Coronary artery (tissue), 2 donors: Measurements from ENCODE around the gene C10orf95.

Experiments
- DNase-seq: peaks from one replicate; pipeline ENCODE4 v3.0.0-alpha.2; 2017; ENCODE audit warnings: low spot score
- H3K27ac ChIP-seq, 2 donors: fragments of 200-600 bp; sonication (generic); one replicate each; pipeline ENCODE4 v1.5.1; 2016 to 2019
- H3K4me3 ChIP-seq: fragments of 200-600 bp; sonication (generic); 2 replicates; pipeline ENCODE4 v1.5.1; 2016; ENCODE audit warnings: mild to moderate bottlenecking, moderate library complexity
- CTCF ChIP-seq: fragments of 200-600 bp; sonication (generic); IDR thresholded peaks from one replicate; pipeline ENCODE4 v1.5.1; 2019; ENCODE audit warnings: antibody characterized with exemption

Gene C10orf95

GRCh38 chr10:102401342-102401654 lies 50.0 kb downstream of the C10orf95 start:
- DNase-seq: no peak
- Histone ChIP-seq H3K4me3 (no peak overlapping the region), H3K27ac (no peak overlapping the region)
- TF ChIP-seq CTCF: no peak

- Histone ChIP-seq H3K4me3 (no peak overlapping the region), H3K27ac (no peak overlapping the region)
- no peak for DNase-seq
- TF ChIP-seq CTCF: no peak
Observed at GRCh38 chr10:102400598-102401341, 50.6 kb downstream of the C10orf95 start.

- no peak for DNase-seq
- Histone ChIP-seq H3K27ac (peak overlapping the region in 1 of 2 donors; percentile 96), H3K4me3 (peak overlapping the region; percentile 89)
- no peak for TF ChIP-seq CTCF
Observed at GRCh38 chr10:102400076-102400475, 51.3 kb downstream of the C10orf95 start.
